Lower leg skin (tissue), 4 donors: ENCODE data around the gene GRB10. TPM values are rescaled to one million over a fixed set of nuclear protein-coding genes. Genes with fewer than 3 reads are reported as not detected.
A peak's percentile ranks its signal among the peaks of the same experiment; 100 is the strongest.

Experiments used
- DNase-seq, 2 donors: peaks; one replicate each; pipeline ENCODE4 v3.0.0-alpha.2; 2019; ENCODE audit warnings: low spot score in 2 of 2
- H3K4me3 ChIP-seq: fragments of 200-600 bp; sonication (generic); 2 replicates; pipeline ENCODE4 v1.5.1; 2017; ENCODE audit warnings: mild to moderate bottlenecking, low read depth; ENCODE audit not compliant: poor library complexity, severe bottlenecking
- POLR2A ChIP-seq, 2 donors: fragments of 450-650 bp; IDR thresholded peaks; one replicate each; pipeline ENCODE4 v1.6.1; 2016 to 2017; ENCODE audit warnings: antibody characterized with exemption in 2 of 2, mild to moderate bottlenecking in 1 of 2, moderate library complexity in 1 of 2
- WGBS, 2 donors: methylation state at CpG; one replicate each; pipeline ENCODE4 v1.1.5; 2018; 5-methylcytosine and 5-hydroxymethylcytosine counted together
- intact Hi-C: fragments of 100-400 bp; cut with DNase I; formaldehyde crosslinking; loops from one replicate; pipeline ENCODE4 v1.15.0; 2023; ENCODE audit warnings: low total_unique reads
- total RNA-seq, 4 donors: library from RNA; depleted of rRNA; stranded (reverse); fragments of >200 nt; gene quantifications; one replicate each; pipeline ENCODE4 v1.1.0, GENCODE V29; 2016
- TF ChIP-seq, protein P1 (sequence below), 3 donors: fragments of 450-650 bp; IDR thresholded peaks; one replicate each; pipeline ENCODE4 v1.5.1; 2016; ENCODE audit warnings: antibody characterized with exemption in 3 of 3, mild to moderate bottlenecking in 3 of 3, moderate library complexity in 2 of 3

GRB10 gene
- total RNA-seq, 4 donors from 2014 or later: 6.6 to 25.7 (median 15.2) TPM

DNA sequence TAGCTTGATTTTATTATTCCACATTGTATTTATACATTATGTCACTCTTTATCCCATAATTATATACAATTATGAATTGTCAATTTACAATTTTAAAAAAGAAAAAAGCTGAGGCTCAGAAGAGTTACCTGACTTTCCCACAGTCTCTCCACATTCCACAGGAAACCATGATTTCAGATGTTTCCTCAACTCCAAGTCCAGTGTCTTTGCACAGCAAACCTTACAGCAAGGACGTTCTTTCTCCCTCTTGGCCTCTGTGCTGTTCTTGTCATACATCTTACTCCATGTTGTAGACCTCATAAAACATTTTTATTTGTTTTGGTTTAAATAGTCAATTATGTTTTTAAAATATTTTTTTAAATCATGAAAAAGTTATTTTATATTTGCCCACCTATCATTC, 34.9 kb upstream of the GRB10 start:
- 78% methylated on average over 1 of the region's 1 CpG for WGBS, 2 donors
- DNase-seq: no peak
- TF ChIP-seq POLR2A (IDR thresholded peaks at IDR 0.05): no peak
- TF ChIP-seq, protein P1, sequence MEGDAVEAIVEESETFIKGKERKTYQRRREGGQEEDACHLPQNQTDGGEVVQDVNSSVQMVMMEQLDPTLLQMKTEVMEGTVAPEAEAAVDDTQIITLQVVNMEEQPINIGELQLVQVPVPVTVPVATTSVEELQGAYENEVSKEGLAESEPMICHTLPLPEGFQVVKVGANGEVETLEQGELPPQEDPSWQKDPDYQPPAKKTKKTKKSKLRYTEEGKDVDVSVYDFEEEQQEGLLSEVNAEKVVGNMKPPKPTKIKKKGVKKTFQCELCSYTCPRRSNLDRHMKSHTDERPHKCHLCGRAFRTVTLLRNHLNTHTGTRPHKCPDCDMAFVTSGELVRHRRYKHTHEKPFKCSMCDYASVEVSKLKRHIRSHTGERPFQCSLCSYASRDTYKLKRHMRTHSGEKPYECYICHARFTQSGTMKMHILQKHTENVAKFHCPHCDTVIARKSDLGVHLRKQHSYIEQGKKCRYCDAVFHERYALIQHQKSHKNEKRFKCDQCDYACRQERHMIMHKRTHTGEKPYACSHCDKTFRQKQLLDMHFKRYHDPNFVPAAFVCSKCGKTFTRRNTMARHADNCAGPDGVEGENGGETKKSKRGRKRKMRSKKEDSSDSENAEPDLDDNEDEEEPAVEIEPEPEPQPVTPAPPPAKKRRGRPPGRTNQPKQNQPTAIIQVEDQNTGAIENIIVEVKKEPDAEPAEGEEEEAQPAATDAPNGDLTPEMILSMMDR (IDR thresholded peaks at IDR 0.05): no peak

DNA sequence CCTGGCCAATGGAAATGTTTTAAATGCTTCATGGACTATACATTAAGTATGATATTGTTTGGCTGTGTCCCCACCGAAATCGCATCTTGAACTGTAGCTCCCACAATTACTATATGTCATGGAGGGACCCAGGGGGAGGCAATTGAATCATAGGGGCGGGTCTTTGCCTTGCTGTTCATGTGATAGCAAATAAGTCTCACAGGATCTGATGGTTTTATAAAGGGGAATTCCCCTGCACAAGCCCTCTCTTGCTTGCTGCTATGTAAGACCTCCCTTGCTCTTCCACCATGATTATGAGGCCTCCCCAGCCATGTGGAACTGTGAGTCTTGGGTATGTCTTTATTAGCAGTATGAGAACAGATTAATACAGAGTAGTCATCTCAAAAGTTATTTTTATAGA, 32.4 kb upstream of the GRB10 start:
- DNase-seq: no peak
- 84 to 91% methylated on average over 3 of the region's 3 CpGs for WGBS, 2 donors
- intact Hi-C loops: no loop called here

More for the DNA sequence above, 34.9 kb upstream of the GRB10 start:
- intact Hi-C loops: no loop called here
- H3K4me3 ChIP-seq: no peak overlapping the region

DNA sequence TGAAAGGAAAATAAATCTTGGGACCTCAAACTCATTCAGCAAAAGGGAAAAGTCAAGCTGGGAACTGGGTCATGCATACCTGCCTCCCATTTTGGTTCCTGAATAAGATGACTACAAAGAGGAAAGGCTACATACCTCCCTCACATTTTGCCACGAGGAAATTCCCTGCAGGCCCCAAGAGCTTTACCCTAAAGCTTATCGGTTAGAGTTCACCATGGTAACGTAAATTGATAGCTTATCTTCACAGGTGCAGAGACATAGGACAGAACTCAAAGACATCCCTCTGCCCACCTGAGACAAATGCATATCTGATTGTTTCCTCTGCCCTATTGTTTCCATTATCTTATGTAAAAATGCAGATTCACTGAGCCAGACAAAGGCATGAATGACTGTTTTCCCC, 31.5 kb upstream of the GRB10 start:
- TF ChIP-seq, protein P1 (IDR thresholded peaks at IDR 0.05): no peak
- no peak for TF ChIP-seq POLR2A (IDR thresholded peaks at IDR 0.05)
- DNase-seq: no peak
- WGBS, 2 donors: 68 to 85% methylated on average over 3 of the region's 3 CpGs
- H3K4me3 ChIP-seq: no peak overlapping the region
- intact Hi-C loops: no loop called here

More for the DNA sequence above, 32.4 kb upstream of the GRB10 start:
- TF ChIP-seq POLR2A (IDR thresholded peaks at IDR 0.05): no peak
- TF ChIP-seq, protein P1 (IDR thresholded peaks at IDR 0.05): no peak
- no peak overlapping the region for H3K4me3 ChIP-seq

DNA sequence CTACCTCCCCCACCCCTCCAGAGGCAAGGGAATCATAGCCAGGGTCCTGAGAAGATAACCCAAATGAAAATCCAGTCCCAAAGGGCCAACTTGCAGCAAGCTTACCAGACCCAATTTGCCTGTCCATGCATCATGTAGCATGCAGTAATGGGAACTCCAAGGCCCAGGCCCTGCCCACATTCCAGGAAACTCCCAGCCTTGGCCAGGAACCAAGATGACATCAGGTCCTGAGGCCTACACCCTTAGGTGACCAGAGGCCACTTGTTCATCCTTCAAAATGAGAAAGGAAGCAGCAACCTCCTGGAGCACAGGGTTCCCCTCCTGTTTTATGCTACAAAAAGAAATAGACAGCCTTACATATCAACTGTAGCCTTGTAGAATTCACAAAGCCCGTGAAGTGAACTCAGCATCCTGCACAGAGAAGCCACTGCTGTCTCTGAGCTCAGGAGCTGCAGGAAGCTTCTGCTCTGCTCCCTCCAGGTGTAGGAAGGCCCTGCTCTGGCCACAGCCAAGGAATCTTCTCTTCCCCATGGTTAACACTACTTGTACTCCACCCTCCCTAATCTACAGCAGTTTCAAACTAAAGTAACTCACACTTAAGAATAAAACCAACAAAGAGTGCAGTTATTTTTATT, 30.3 kb upstream of the GRB10 start:
- intact Hi-C loops: no loop called here
- WGBS, 2 donors: 53 to 67% methylated on average over 1 of the region's 1 CpG
- H3K4me3 ChIP-seq: no peak overlapping the region
- peak in 1 of 2 donors; percentile 32 for DNase-seq
- TF ChIP-seq, protein P1 (IDR thresholded peaks at IDR 0.05): no peak
- no peak for TF ChIP-seq POLR2A (IDR thresholded peaks at IDR 0.05)

DNA sequence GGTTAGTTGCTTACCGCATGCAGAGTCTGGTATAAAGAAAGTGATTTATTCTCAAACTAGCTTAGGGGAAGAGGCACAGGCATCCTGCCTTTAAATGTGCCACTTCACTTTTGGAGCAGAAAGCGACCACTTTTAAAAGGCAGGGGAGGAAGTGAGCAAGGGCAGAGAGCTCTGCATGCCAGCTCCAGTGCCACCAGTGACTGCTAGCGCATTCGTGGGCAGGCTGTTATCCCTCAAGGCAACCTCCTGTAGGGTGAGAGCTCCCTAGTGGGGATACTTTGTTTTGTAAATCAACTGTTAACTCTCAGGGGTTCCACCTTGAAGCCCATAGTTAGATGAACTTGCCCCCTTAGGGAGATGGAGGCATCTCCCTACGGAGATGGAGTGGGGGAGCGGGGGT, 29.4 kb upstream of the GRB10 start:
- DNase-seq: no peak
- TF ChIP-seq, protein P1 (IDR thresholded peaks at IDR 0.05): no peak
- no peak for TF ChIP-seq POLR2A (IDR thresholded peaks at IDR 0.05)

More for the DNA sequence above, 29.4 kb upstream of the GRB10 start:
- WGBS, 2 donors: 66% methylated on average over 6 of the region's 6 CpGs
- intact Hi-C loops: no loop called here
- no peak overlapping the region for H3K4me3 ChIP-seq
